ENCODE results near the gene PLCXD1.
"Not testable (repeated sequence)": the region's sequence is repeated elsewhere in the genome, so short reads cannot be mapped to it uniquely, and the experiment has no call there.

Gene PLCXD1

GRCh38 chrX:292900-293897 is 12.0 kb downstream of the PLCXD1 start:
- TF ChIP-seq CTCF (conservative IDR thresholded peaks at IDR 0.05; ENCODE audit: low read depth, low read length): no peak
- no peak overlapping the region for H3K4me3 ChIP-seq (ENCODE audit: low read depth, low read length)
- DNase-seq (ENCODE audit: low read depth): no peak

GRCh38 chrX:295136-295535 is 14.0 kb downstream of the PLCXD1 start:
- TF ChIP-seq CTCF (conservative IDR thresholded peaks at IDR 0.05; ENCODE audit: low read depth, low read length): no peak
- H3K4me3 ChIP-seq (ENCODE audit: low read depth, low read length): no peak overlapping the region
- DNase-seq (ENCODE audit: low read depth): no peak

- no peak overlapping the region for H3K4me3 ChIP-seq (ENCODE audit: low read depth, low read length)
- TF ChIP-seq CTCF (conservative IDR thresholded peaks at IDR 0.05; ENCODE audit: low read depth, low read length): no peak
- DNase-seq (ENCODE audit: low read depth): no peak
Observed at GRCh38 chrX:298993-299392, 17.8 kb downstream of the PLCXD1 start.

GRCh38 chrX:300334-300733 is 19.2 kb downstream of the PLCXD1 start:
- no peak overlapping the region for H3K4me3 ChIP-seq (ENCODE audit: low read depth, low read length)
- DNase-seq (ENCODE audit: low read depth): no peak
- no peak for TF ChIP-seq CTCF (conservative IDR thresholded peaks at IDR 0.05; ENCODE audit: low read depth, low read length)

DNA sequence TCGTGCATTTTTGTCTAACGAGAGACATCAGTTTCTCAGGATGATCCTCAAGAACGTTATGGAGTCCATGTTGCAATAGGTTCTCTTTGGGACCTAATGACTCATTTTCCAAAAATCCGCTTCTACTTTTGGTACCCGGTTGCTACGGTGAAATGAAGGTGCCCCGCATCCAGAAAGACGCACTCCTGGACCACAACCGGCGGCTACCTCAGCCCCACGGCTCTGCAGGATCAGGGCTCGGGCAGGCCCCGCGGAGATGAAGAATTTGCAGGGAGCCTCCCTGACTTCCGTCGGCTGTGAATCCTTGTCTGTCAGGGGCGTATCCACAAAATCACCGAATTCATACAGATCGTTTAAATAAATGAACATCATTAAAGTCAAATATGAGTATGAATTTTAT is 21.8 kb downstream of the PLCXD1 start:
- H3K4me3 ChIP-seq (ENCODE audit: low read depth, low read length): no peak overlapping the region
- no peak for DNase-seq (ENCODE audit: low read depth)
- no peak for TF ChIP-seq CTCF (conservative IDR thresholded peaks at IDR 0.05; ENCODE audit: low read depth, low read length)

GRCh38 chrX:305781-306613 is 24.8 kb downstream of the PLCXD1 start:
- not testable (repeated sequence) for H3K4me3 ChIP-seq (ENCODE audit: low read depth, low read length); DNase-seq (ENCODE audit: low read depth)

DNA sequence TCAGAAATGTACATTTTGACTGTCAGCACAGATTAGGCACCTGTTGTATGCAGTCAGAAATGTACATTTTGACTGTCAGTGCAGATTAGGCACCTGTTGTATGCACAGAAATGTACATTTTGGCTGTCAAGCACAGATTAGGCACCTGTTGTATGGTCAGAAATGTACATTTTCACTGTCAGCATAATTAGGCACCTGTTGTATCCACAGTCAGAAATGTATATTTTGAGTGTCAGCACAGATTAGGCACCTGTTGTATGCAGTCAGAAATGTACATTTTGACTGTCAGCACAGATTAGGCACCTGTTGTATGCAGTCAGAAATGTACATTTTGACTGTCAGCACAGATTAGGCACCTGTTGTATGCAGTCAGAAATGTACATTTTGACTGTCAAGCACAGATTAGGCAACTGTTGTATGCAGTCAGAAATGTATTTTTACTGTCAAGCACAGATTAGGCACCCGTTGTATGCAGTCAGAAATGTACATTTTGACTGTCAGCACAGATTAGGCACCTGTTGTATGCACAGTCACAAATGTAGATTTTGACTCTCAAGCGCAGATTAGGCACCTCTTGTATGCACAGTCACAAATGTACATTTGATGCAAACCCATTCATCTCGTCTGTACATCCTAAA is 25.6 kb downstream of the PLCXD1 start:
- H3K4me3 ChIP-seq (ENCODE audit: low read depth, low read length); DNase-seq (ENCODE audit: low read depth): not testable (repeated sequence)

Measured in choroid plexus epithelial cell (primary cell).